Prostate gland (tissue), 2 donors: Measurements from ENCODE around the gene CNTN6. TPM values are rescaled to one million over a fixed set of nuclear protein-coding genes. Genes with fewer than 3 reads are reported as not detected.

ENCODE experiments used
- DNase-seq: peaks from one replicate; pipeline ENCODE4 v3.0.0-alpha.2; 2019; ENCODE audit warnings: low spot score
- H3K27ac ChIP-seq, 2 donors: fragments of 200-600 bp; sonication (generic); 2 replicates each; pipeline ENCODE4 v1.5.1; 2017 to 2019
- H3K27me3 ChIP-seq: fragments of 200-600 bp; sonication (generic); replicated peaks from 2 replicates; pipeline ENCODE4 v1.5.1; 2019; ENCODE audit not compliant: insufficient read depth
- H3K36me3 ChIP-seq, 2 donors: fragments of 200-600 bp; sonication (generic); 1 replicate in 1 of 2; 2 replicates in 1 of 2; pipeline versions ENCODE4 v1.5.1 to v1.8.1; 2017 to 2019
- H3K4me1 ChIP-seq: fragments of 200-600 bp; sonication (generic); replicated peaks from 2 replicates; pipeline ENCODE4 v1.5.1; 2019
- H3K4me3 ChIP-seq, 2 donors: fragments of 200-600 bp; sonication (generic); 2 replicates each; pipeline ENCODE4 v1.5.1; 2017 to 2019
- H3K9me3 ChIP-seq: fragments of 200-600 bp; sonication (generic); 2 replicates; pipeline ENCODE4 v1.5.1; 2017
- POLR2A ChIP-seq: fragments of 450-650 bp; IDR thresholded peaks from one replicate; pipeline ENCODE4 v1.6.1; 2016; ENCODE audit warnings: antibody characterized with exemption, mild to moderate bottlenecking
- POLR2AphosphoS5 ChIP-seq: sonication (generic); formaldehyde crosslinking; IDR thresholded peaks from one replicate; pipeline ENCODE4 v1.6.1; 2017; ENCODE audit warnings: antibody characterized with exemption
- WGBS: methylation state at CpG from one replicate; pipeline ENCODE4 v1.1.5; 2018; 5-methylcytosine and 5-hydroxymethylcytosine counted together
- intact Hi-C: fragments of 100-400 bp; cut with DNase I; formaldehyde crosslinking; loops from one replicate; pipeline ENCODE4 v1.14.2; 2022
- total RNA-seq, 2 donors: library from RNA; depleted of rRNA; stranded (reverse); fragments of >200 nt; gene quantifications; one replicate each; pipeline ENCODE4 v1.1.0, GENCODE V29; 2016
- TF ChIP-seq, protein P1 (sequence below), 4 experiments: fragments of 200-600 bp in 2 of 4; fragments of 450-650 bp in 2 of 4; sonication (generic) in 2 of 4; IDR thresholded peaks; 1 replicate in 3 of 4; 2 replicates in 1 of 4; pipeline ENCODE4 v1.5.1; 2016 to 2019; ENCODE audit warnings: antibody characterized with exemption in 4 of 4, mild to moderate bottlenecking in 2 of 4, moderate library complexity in 2 of 4

Gene CNTN6
- total RNA-seq = not detected

DNA sequence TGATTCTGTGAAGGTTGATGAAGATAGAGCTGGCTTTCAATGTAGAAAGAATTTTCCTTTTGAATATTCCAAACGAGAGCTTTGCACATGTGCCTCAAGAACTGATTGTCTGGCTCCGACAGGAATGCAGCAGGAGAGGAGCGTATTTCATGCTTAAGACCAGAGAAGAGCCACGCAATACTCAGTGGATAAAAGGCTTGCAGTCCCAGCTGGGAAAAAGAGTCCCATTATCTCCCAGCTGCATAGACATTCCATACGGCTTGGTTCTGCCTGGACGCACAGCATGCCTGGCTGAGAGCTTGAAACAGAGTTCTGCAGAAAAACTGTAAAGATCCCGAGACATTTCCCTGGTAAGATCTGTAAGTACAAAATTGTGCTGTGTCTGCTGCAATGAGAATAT is at the start of gene CNTN6:
CNTN6 (plus strand) TSS at position 254 of the 400 bp plus-strand sequence. CDS start 54,985 bp downstream, outside the sequence.
- Histone ChIP-seq H3K27ac (no peak within 1 kb of the TSS), H3K27me3 (no peaks in the 10 kb centered on the region), H3K4me3 (no peak within 1 kb of the TSS), H3K4me1 (no peaks in the 10 kb centered on the region), H3K9me3 (no peaks in the 10 kb centered on the region), H3K36me3 (no peaks in the 10 kb centered on the region)
- TF ChIP-seq POLR2AphosphoS5 = no peak
- TF ChIP-seq POLR2A = no peak
- TF ChIP-seq, protein P1, sequence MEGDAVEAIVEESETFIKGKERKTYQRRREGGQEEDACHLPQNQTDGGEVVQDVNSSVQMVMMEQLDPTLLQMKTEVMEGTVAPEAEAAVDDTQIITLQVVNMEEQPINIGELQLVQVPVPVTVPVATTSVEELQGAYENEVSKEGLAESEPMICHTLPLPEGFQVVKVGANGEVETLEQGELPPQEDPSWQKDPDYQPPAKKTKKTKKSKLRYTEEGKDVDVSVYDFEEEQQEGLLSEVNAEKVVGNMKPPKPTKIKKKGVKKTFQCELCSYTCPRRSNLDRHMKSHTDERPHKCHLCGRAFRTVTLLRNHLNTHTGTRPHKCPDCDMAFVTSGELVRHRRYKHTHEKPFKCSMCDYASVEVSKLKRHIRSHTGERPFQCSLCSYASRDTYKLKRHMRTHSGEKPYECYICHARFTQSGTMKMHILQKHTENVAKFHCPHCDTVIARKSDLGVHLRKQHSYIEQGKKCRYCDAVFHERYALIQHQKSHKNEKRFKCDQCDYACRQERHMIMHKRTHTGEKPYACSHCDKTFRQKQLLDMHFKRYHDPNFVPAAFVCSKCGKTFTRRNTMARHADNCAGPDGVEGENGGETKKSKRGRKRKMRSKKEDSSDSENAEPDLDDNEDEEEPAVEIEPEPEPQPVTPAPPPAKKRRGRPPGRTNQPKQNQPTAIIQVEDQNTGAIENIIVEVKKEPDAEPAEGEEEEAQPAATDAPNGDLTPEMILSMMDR (IDR thresholded peaks at IDR 0.05) = no peak
- WGBS = 26% methylated on average over 7 of the region's 7 CpGs
- intact Hi-C loops = no loop called here
- DNase-seq = no peak

DNA sequence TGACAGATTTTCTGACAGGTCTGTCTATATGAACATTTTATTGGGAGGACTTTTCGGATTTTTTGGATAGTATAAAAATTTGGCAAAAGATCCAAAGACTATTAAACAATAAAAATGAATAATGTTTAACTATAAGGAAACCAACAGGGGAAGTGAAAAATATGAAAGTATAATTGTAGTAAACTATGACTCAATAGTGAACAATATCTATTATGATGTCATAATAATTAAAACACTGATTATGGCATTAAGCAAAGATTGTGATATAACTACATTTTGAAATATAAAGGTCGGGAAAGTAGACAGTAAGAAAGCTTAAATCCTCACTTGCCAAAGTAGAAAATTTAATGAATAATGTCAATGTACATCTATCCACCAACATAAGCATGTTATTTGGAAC is 44.3 kb upstream of the CNTN6 start:
- no peaks in the 10 kb centered on the region for H3K27me3 ChIP-seq
- no peaks in the 10 kb centered on the region for H3K4me1 ChIP-seq
- intact Hi-C loops = no loop called here
- DNase-seq = no peak
- H3K4me3 ChIP-seq = no peak overlapping the region
- 66% methylated on average over 2 of the region's 2 CpGs for WGBS
- H3K9me3 ChIP-seq = no peaks in the 10 kb centered on the region
- no peak overlapping the region for H3K27ac ChIP-seq
- TF ChIP-seq, protein P1 (IDR thresholded peaks at IDR 0.05) = no peak
- TF ChIP-seq POLR2AphosphoS5 (no peak), POLR2A (no peak)
- H3K36me3 ChIP-seq = no peaks in the 10 kb centered on the region

DNA sequence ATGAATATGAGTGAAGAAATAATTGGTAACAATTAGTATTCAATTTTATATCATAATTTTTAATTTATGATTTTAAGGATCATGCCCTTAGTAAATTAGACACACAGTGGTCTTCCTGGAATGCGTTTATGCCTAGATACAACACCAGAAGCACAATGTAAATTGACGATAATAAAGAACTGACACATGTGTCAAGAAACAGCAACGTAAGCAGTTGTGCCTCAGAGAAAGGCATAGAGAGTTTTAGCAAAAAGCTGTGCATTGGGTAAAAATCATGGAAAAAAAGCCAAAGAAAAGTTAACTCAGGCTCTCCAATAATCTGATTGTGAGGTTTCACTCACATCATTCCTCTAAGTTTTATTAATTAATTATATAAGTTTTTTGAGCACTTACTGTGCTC is 37.0 kb upstream of the CNTN6 start:
- intact Hi-C loops = no loop called here
- no peak overlapping the region for H3K27ac ChIP-seq
- no peak overlapping the region for H3K4me3 ChIP-seq
- no peaks in the 10 kb centered on the region for H3K9me3 ChIP-seq
- DNase-seq = no peak
- WGBS = 79% methylated on average over 3 of the region's 3 CpGs
- TF ChIP-seq POLR2A (no peak), POLR2AphosphoS5 (no peak)
- TF ChIP-seq, protein P1 (IDR thresholded peaks at IDR 0.05) = no peak
- no peaks in the 10 kb centered on the region for H3K4me1 ChIP-seq
- H3K36me3 ChIP-seq = no peaks in the 10 kb centered on the region
- no peaks in the 10 kb centered on the region for H3K27me3 ChIP-seq

DNA sequence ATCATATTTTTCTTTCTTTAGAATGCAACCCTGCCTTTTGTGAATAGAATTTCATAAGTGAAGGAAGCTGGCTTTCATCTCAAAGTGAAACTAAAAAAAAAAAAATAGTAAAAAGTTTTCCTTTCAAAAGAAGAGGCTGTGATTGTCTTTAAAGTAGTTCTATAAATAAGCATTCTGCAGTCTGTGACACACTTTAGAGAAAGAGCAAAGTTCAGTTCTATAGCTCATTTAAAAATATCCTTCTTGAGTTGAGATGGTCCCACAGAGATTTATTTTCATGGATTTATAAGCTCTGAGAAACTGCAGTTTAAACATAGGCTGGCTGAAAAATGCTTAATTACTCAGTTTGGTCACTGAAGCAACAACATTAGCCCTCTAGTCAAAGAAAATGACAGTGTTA is 36.1 kb upstream of the CNTN6 start:
- H3K27me3 ChIP-seq = no peaks in the 10 kb centered on the region
- no peaks in the 10 kb centered on the region for H3K36me3 ChIP-seq
- no peak overlapping the region for H3K27ac ChIP-seq
- H3K4me3 ChIP-seq = no peak overlapping the region
- intact Hi-C loops = no loop called here
- DNase-seq = no peak
- no peaks in the 10 kb centered on the region for H3K9me3 ChIP-seq
- no peaks in the 10 kb centered on the region for H3K4me1 ChIP-seq
- no peak for TF ChIP-seq POLR2AphosphoS5
- no peak for TF ChIP-seq POLR2A
- TF ChIP-seq, protein P1 (IDR thresholded peaks at IDR 0.05) = no peak

DNA sequence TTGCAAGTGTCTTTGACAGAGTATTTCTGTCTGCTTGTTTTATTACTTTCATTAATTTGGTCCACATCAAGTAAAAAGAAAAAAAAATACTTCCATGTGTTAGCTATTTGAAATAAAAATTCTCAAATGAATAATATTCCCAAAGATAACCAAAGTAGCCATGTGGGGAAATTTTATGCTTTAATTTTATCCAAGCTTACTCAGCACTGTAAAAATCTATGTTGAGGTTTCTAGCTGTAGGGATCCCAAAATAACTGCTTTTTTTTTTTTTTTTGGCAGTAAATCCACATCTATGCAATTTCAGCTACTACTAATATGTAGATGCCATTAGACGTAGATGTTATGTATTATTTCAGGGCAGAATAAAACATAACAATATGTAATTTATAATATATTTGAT is 35.4 kb upstream of the CNTN6 start:
- TF ChIP-seq, protein P1 (IDR thresholded peaks at IDR 0.05) = no peak
- no peak for TF ChIP-seq POLR2A
- no peak for TF ChIP-seq POLR2AphosphoS5
- Histone ChIP-seq H3K4me3 (no peak overlapping the region), H3K27ac (no peak overlapping the region), H3K36me3 (no peaks in the 10 kb centered on the region), H3K27me3 (no peaks in the 10 kb centered on the region), H3K4me1 (no peaks in the 10 kb centered on the region), H3K9me3 (no peaks in the 10 kb centered on the region)
- WGBS = 79% methylated on average over 1 of the region's 1 CpG
- DNase-seq = no peak
- intact Hi-C loops = no loop called here
